Measurements from ENCODE around the gene NUFIP2. TPM values are rescaled to one million over a fixed set of nuclear protein-coding genes. Genes with fewer than 3 reads are reported as not detected.
A peak's percentile ranks its signal among the peaks of the same experiment; 100 is the strongest.

The NUFIP2 gene
- total and polyA plus RNA-seq, 4 donors = 2.7 to 30.2 (median 14.5) TPM

DNA sequence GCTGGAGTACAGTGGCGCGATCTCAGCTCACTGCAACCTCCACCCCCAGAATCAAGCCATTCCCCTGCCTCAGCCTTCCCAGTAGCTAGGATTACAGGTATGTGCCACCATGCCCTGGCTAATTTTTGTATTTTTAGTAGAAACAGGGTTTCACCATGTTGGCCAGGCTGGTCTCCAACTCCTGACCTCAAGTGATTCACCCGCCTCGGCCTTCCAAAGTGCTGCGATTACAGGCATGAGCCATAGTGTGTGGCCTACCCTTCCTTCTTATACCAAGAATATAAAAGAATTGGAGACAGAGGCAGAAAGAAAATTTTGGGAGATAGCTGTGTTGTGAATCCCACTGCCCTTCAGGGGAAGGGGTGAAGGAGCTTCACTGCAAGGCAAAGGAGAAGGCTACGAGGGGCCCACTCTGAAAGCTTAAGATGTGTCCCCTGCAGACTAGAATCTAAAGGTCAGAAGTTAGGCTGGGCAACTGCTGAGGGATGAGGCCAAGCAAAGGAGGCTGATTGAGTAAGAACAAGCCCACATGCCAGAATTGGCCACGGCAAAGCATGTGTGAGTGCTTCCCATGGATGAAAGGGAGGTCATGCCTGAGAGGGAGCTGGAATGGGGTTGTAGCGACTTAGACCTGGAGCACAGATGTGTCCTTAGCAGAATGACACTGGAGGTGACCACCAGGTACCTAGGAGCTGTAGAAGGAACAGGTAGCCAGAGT lies 55.7 kb downstream of the NUFIP2 start:
- H3K9me3 ChIP-seq (ENCODE audit: control insufficient read depth in 4 of 4, low read length in 3 of 4) = no peaks in the 10 kb centered on the region
- 78% methylated on average over 8 of the region's 8 CpGs for WGBS
- H3K4me3 ChIP-seq (ENCODE audit: low read depth in 1 of 3, low read length in 3 of 3) = no peak overlapping the region
- DNase-seq (ENCODE audit: low spot score) = no peak
- peaks cover 0 to 5% (median 2%) of the 10 kb centered on the region in 4 donors for H3K4me1 ChIP-seq (ENCODE audit: control insufficient read depth in 4 of 4, insufficient read depth in 4 of 4, low read length in 3 of 4)
- H3K27ac ChIP-seq (ENCODE audit: low read depth in 1 of 2, low read length in 2 of 2) = no peak overlapping the region
- no peaks in the 10 kb centered on the region for H3K36me3 ChIP-seq (ENCODE audit: control insufficient read depth in 4 of 4, insufficient read depth in 3 of 4, low read depth in 1 of 4, low read length in 3 of 4)
- H3K27me3 ChIP-seq (ENCODE audit: control insufficient read depth in 4 of 4, insufficient read depth in 4 of 4, low read length in 3 of 4) = no peaks in the 10 kb centered on the region
- H3K9ac ChIP-seq (ENCODE audit: low read depth in 1 of 2, low read length in 2 of 2) = no peak overlapping the region
- TF ChIP-seq JUND (IDR thresholded peaks at IDR 0.05) (no peak), HNF4G (IDR thresholded peaks at IDR 0.05) (no peak), FOXA2 (IDR thresholded peaks at IDR 0.05) (no peak), GABPA (IDR thresholded peaks at IDR 0.05 in 1 of 2, conservative IDR thresholded peaks at IDR 0.05 in 1 of 2) (no peak), SP1 (IDR thresholded peaks at IDR 0.05) (no peak), NR2F2 (IDR thresholded peaks at IDR 0.05) (no peak)
- TF ChIP-seq, protein P1, sequence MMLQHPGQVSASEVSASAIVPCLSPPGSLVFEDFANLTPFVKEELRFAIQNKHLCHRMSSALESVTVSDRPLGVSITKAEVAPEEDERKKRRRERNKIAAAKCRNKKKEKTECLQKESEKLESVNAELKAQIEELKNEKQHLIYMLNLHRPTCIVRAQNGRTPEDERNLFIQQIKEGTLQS (IDR thresholded peaks at IDR 0.05) = no peak
- TF ChIP-seq, protein P2, sequence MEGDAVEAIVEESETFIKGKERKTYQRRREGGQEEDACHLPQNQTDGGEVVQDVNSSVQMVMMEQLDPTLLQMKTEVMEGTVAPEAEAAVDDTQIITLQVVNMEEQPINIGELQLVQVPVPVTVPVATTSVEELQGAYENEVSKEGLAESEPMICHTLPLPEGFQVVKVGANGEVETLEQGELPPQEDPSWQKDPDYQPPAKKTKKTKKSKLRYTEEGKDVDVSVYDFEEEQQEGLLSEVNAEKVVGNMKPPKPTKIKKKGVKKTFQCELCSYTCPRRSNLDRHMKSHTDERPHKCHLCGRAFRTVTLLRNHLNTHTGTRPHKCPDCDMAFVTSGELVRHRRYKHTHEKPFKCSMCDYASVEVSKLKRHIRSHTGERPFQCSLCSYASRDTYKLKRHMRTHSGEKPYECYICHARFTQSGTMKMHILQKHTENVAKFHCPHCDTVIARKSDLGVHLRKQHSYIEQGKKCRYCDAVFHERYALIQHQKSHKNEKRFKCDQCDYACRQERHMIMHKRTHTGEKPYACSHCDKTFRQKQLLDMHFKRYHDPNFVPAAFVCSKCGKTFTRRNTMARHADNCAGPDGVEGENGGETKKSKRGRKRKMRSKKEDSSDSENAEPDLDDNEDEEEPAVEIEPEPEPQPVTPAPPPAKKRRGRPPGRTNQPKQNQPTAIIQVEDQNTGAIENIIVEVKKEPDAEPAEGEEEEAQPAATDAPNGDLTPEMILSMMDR (IDR thresholded peaks at IDR 0.05; ENCODE audit: low read depth, low read length, missing input control) = no peak

DNA sequence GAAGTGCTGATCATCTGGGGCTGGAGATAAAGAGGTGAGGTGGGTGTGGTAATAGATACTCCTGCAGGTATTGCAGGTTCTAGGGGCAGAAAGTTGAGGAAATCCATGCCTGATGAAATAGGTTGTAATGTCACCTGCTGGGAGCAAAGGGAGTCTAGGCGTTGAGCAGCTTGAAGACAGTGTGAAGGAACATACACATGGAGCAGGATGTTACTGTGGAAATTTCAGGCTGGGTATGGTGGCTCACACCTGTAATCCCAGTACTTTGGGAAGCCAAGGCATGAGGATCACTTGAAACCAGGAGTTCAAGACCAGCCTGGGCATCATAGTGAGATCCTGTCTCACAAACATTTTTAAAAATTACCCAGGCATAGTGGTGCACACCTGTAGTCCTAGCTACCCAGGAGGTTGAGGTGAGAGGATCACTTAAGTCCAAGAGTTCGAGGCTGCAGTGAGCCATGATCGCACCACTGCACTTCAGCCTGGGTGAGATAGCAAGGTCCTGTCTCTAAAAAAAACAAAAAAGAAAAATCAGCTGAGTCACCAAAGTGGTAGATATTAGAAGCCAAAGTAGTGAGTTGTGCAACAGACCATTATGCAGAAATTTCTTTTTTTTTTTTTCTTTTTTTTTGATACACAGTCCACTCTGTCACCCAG lies 56.3 kb downstream of the NUFIP2 start:
- TF ChIP-seq TAF1 (conservative IDR thresholded peaks at IDR 0.05) = no peak
- peak in 1 of 2 donors; percentile 36 for TF ChIP-seq HNF4A (conservative IDR thresholded peaks at IDR 0.05)
- Histone ChIP-seq H3K9me3 (ENCODE audit: control insufficient read depth in 4 of 4, low read length in 3 of 4) (no peaks in the 10 kb centered on the region), H3K27me3 (ENCODE audit: control insufficient read depth in 4 of 4, insufficient read depth in 4 of 4, low read length in 3 of 4) (no peaks in the 10 kb centered on the region), H3K36me3 (ENCODE audit: control insufficient read depth in 4 of 4, insufficient read depth in 3 of 4, low read depth in 1 of 4, low read length in 3 of 4) (no peaks in the 10 kb centered on the region), H3K4me3 (ENCODE audit: low read depth in 1 of 3, low read length in 3 of 3) (no peak overlapping the region), H3K4me1 (ENCODE audit: control insufficient read depth in 4 of 4, insufficient read depth in 4 of 4, low read length in 3 of 4) (peaks cover 0 to 5% (median 2%) of the 10 kb centered on the region in 4 donors), H3K27ac (ENCODE audit: low read depth in 1 of 2, low read length in 2 of 2) (no peak overlapping the region), H3K9ac (ENCODE audit: low read depth in 1 of 2, low read length in 2 of 2) (no peak overlapping the region)
- no peak for DNase-seq (ENCODE audit: low spot score)
- 66% methylated on average over 3 of the region's 3 CpGs for WGBS

DNA sequence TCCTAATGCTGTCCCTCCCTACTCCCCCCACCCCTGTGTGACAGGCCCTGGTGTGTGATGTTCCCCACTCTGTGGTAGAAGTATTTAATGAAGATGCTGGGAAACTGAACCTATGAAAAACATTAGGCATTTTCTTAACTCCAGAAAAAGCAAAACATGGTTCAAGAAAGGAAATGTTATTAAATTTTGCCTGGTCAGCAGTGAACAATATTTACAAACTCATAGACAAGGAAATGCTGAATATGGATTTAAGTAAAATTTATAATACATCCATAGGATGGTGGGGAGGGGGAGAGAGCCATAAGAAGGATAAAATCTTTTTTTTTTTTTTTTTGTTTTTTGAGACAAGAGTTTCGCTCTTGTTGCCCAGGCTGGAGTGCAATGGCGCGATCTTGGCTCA lies 58.0 kb downstream of the NUFIP2 start:
- 99% methylated on average over 3 of the region's 3 CpGs for WGBS
- no peak overlapping the region for H3K4me3 ChIP-seq (ENCODE audit: low read depth in 1 of 3, low read length in 3 of 3)
- TF ChIP-seq, protein P3, sequence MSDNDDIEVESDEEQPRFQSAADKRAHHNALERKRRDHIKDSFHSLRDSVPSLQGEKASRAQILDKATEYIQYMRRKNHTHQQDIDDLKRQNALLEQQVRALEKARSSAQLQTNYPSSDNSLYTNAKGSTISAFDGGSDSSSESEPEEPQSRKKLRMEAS (IDR thresholded peaks at IDR 0.05) = no peak
- TF ChIP-seq, protein P4, sequence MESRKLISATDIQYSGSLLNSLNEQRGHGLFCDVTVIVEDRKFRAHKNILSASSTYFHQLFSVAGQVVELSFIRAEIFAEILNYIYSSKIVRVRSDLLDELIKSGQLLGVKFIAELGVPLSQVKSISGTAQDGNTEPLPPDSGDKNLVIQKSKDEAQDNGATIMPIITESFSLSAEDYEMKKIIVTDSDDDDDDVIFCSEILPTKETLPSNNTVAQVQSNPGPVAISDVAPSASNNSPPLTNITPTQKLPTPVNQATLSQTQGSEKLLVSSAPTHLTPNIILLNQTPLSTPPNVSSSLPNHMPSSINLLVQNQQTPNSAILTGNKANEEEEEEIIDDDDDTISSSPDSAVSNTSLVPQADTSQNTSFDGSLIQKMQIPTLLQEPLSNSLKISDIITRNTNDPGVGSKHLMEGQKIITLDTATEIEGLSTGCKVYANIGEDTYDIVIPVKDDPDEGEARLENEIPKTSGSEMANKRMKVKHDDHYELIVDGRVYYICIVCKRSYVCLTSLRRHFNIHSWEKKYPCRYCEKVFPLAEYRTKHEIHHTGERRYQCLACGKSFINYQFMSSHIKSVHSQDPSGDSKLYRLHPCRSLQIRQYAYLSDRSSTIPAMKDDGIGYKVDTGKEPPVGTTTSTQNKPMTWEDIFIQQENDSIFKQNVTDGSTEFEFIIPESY (IDR thresholded peaks at IDR 0.05) = no peak
- TF ChIP-seq FOXA1 (IDR thresholded peaks at IDR 0.05) = no peak
- TF ChIP-seq GABPA (IDR thresholded peaks at IDR 0.05 in 1 of 2, conservative IDR thresholded peaks at IDR 0.05 in 1 of 2) = no peak
- TF ChIP-seq, protein P2 (IDR thresholded peaks at IDR 0.05; ENCODE audit: low read depth, low read length, missing input control) = no peak
- TF ChIP-seq YY1 (IDR thresholded peaks at IDR 0.05) = no peak
- TF ChIP-seq, protein P1 (IDR thresholded peaks at IDR 0.05) = no peak
- TF ChIP-seq EGR1 (IDR thresholded peaks at IDR 0.05; ENCODE audit: low read depth in 2 of 2) = no peak
- no peak for TF ChIP-seq RAD21 (IDR thresholded peaks at IDR 0.05)

More for the DNA sequence above, 58.0 kb downstream of the NUFIP2 start:
- Histone ChIP-seq H3K4me1 (ENCODE audit: control insufficient read depth in 4 of 4, insufficient read depth in 4 of 4, low read length in 3 of 4) (peaks cover 0 to 5% (median 2%) of the 10 kb centered on the region in 4 donors), H3K9ac (ENCODE audit: low read depth in 1 of 2, low read length in 2 of 2) (no peak overlapping the region), H3K27me3 (ENCODE audit: control insufficient read depth in 4 of 4, insufficient read depth in 4 of 4, low read length in 3 of 4) (no peaks in the 10 kb centered on the region), H3K9me3 (ENCODE audit: control insufficient read depth in 4 of 4, low read length in 3 of 4) (no peaks in the 10 kb centered on the region), H3K36me3 (ENCODE audit: control insufficient read depth in 4 of 4, insufficient read depth in 3 of 4, low read depth in 1 of 4, low read length in 3 of 4) (no peaks in the 10 kb centered on the region), H3K27ac (ENCODE audit: low read depth in 1 of 2, low read length in 2 of 2) (no peak overlapping the region)
- no peak for DNase-seq (ENCODE audit: low spot score)
